GM20000 (cell line): ENCODE results near the gene HS6ST3.

ENCODE experiments used
- DNase-seq: peaks from one replicate; pipeline ENCODE4 v3.0.0; 2012; ENCODE audit warnings: low spot score
- CTCF ChIP-seq: IDR thresholded peaks from 2 replicates; pipeline ENCODE4 v1.5.1; 2012; ENCODE audit warnings: mild to moderate bottlenecking, control low read depth; ENCODE audit errors: extremely low read depth, missing control alignments

The HS6ST3 gene

GRCh38 chr13:96819375-96819774, 729.5 kb downstream of the HS6ST3 start:
- TF ChIP-seq CTCF: no peak
- DNase-seq: no peak

- no peak for TF ChIP-seq CTCF
- no peak for DNase-seq
These were observed 731.5 kb downstream of the HS6ST3 start for GRCh38 chr13:96821381-96821780.

- TF ChIP-seq CTCF: no peak
- no peak for DNase-seq
These were observed 732.1 kb downstream of the HS6ST3 start for GRCh38 chr13:96821971-96822370.

- DNase-seq: peak; percentile 20
- TF ChIP-seq CTCF: peak; percentile 6
These were observed 733.0 kb downstream of the HS6ST3 start for GRCh38 chr13:96822895-96823294.

- DNase-seq: no peak
- TF ChIP-seq CTCF: no peak
These were observed 734.2 kb downstream of the HS6ST3 start for GRCh38 chr13:96824140-96824539.

- DNase-seq: no peak
- TF ChIP-seq CTCF: no peak
These were observed 735.7 kb downstream of the HS6ST3 start for GRCh38 chr13:96825653-96826052.

- DNase-seq: no peak
- TF ChIP-seq CTCF: no peak
These were observed 744.7 kb downstream of the HS6ST3 start for GRCh38 chr13:96834626-96835025.
